ENCODE data around the gene ZNF467. TPM values are rescaled to one million over a fixed set of nuclear protein-coding genes. Genes with fewer than 3 reads are reported as not detected.

Gene ZNF467
- total RNA-seq, 4 donors from 2014 or later, result 6.2 to 12.1 (median 9.8) TPM

DNA sequence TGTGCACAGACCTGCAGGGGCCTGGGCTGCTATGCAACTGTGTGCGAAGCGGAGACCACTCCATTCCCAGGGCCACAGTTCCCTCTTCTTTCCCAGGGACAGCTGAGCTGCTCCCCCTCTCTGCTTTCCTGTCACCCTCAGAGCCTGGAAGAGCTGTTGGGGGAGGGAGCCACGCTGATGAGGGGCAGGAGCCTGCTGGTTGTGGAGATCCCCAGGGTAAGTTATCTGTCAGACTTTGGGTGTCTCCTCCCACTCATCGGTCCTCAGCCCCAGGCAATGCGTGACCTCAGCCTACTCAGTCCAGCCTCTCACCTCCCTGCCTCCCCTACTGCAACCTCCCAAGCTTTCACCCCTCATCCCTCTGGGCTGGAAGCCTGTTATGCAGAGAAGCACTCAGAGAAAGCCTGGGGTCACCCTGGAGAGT is 53.5 kb downstream of the ZNF467 start:
- no peak overlapping the region for H3K4me3 ChIP-seq (ENCODE audit: low read depth, poor library complexity, severe bottlenecking)
- TF ChIP-seq POLR2A (IDR thresholded peaks at IDR 0.05), result no peak
- TF ChIP-seq, protein P1, sequence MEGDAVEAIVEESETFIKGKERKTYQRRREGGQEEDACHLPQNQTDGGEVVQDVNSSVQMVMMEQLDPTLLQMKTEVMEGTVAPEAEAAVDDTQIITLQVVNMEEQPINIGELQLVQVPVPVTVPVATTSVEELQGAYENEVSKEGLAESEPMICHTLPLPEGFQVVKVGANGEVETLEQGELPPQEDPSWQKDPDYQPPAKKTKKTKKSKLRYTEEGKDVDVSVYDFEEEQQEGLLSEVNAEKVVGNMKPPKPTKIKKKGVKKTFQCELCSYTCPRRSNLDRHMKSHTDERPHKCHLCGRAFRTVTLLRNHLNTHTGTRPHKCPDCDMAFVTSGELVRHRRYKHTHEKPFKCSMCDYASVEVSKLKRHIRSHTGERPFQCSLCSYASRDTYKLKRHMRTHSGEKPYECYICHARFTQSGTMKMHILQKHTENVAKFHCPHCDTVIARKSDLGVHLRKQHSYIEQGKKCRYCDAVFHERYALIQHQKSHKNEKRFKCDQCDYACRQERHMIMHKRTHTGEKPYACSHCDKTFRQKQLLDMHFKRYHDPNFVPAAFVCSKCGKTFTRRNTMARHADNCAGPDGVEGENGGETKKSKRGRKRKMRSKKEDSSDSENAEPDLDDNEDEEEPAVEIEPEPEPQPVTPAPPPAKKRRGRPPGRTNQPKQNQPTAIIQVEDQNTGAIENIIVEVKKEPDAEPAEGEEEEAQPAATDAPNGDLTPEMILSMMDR (IDR thresholded peaks at IDR 0.05), result no peak
- peak in 1 of 2 donors; percentile 73 for DNase-seq (ENCODE audit: low spot score in 2 of 2)
- intact Hi-C loops (cut with DNase I; ENCODE audit: low total_unique reads), result loop anchor here (5.0 kb wide), 1 partner anchor 1592 kb away; no protein-coding TSS in a partner anchor
- WGBS, 2 donors, result 85 to 89% methylated on average over 5 of the region's 5 CpGs

DNA sequence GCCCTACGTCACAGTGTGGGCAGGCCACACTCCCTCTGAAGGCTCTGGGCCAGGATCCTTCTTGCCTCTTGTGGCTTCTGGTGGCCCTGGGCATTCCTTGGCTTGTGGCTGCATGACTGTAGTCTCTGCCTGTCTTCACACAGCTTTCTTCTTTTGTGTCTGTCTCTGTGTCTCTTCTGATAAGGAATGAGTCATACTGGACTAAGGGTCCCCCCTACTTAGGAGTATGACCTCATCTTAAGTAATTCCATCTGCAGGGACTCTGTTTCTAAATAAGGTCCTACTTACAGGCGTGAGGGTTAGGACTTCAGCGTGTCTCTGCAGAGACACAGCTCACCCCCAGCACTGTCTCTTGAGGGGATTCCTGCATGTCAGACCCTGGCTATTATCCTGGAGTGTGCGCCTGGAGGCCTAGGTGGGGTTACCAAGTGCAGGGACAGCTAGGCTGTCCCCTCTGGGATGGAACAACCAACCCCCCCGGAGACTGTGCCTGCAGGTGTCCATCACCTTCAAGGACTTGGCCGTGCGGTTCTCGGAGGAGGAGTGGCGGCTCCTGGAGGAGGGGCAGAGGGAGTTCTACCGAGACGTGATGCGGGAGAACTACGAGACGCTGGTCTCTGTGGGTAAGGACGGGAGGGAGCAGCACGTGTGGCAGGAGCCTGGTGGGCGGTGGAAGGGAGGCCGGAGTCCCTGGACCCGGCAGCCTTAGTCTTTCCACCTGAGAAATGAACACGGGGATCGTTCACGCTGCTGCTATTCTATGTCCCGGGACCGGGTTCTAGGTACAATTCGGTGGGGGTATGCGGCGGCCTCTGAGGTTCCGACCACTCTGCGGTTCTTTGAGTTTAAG is 54.1 kb downstream of the ZNF467 start:
- TF ChIP-seq, protein P1 (IDR thresholded peaks at IDR 0.05), result no peak
- no peak for TF ChIP-seq POLR2A (IDR thresholded peaks at IDR 0.05)
- intact Hi-C loops (cut with DNase I; ENCODE audit: low total_unique reads), result no loop called here
- WGBS, 2 donors, result 92 to 96% methylated on average over 29 of the region's 29 CpGs
- DNase-seq (ENCODE audit: low spot score in 2 of 2), result no peak
- H3K4me3 ChIP-seq (ENCODE audit: low read depth, poor library complexity, severe bottlenecking), result no peak overlapping the region

DNA sequence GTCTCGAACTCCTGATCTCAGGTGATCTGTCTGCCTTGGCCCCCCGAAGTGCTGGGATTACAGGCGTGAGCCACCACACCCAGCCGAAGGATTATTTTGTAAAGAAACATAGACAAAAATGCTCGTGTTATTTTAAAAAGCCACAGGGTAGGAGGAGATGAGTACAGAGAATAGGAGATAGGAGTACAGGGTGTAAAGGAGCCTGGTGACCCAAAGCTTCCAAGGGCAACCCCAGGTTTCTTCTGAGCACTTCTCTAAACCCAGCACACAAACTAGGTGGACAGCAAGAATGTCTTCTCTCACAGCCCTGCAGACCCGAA is 54.7 kb downstream of the ZNF467 start:
- peak in 1 of 2 donors; percentile 42 for DNase-seq (ENCODE audit: low spot score in 2 of 2)
- 95% methylated on average over 6 of the region's 6 CpGs for WGBS, 2 donors
- TF ChIP-seq POLR2A (IDR thresholded peaks at IDR 0.05), result no peak
- TF ChIP-seq, protein P1 (IDR thresholded peaks at IDR 0.05), result no peak
- intact Hi-C loops (cut with DNase I; ENCODE audit: low total_unique reads), result no loop called here
- no peak overlapping the region for H3K4me3 ChIP-seq (ENCODE audit: low read depth, poor library complexity, severe bottlenecking)

DNA sequence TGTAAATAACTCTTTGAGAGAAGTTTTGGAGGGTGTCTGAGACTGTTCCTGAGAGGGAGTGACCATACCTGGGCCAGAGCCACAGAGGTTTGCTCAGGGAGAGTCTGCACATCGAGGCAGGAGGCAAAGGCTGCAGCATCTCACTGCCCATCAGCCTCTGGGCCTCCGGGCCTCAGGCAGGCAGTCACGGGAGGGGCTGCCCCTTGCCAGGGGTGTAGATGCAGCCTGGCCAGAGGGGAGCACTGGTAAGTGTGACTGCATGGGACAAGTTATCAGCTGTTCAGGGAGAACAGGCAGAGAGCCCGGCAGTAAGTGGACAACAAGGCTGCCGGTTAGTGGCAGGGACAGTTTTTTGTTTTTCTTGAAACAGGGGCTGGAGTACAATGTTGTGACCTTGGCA is 55.9 kb downstream of the ZNF467 start:
- TF ChIP-seq POLR2A (IDR thresholded peaks at IDR 0.05), result no peak
- TF ChIP-seq, protein P1 (IDR thresholded peaks at IDR 0.05), result no peak
- 81 to 90% methylated on average over 5 of the region's 5 CpGs for WGBS, 2 donors
- DNase-seq (ENCODE audit: low spot score in 2 of 2), result no peak
- no peak overlapping the region for H3K4me3 ChIP-seq (ENCODE audit: low read depth, poor library complexity, severe bottlenecking)
- intact Hi-C loops (cut with DNase I; ENCODE audit: low total_unique reads), result no loop called here

DNA sequence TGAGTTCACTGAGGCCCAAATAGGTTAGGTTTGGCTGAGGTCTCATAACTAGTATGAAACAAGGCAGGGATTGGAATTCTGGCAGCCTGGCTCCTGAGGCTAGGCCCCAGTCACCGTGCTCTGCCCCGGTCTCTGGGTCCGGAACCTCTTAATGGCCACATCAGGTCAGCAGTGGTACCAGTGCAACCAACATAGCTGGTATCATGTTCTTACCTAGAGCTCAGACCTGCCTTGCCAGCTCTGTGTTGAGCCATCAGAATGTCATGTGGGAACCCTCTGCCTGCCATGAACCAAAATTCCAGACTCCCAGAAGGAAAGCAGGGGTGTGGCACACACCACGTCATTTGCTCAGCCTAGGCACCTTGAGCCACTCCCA is 56.5 kb downstream of the ZNF467 start:
- no peak overlapping the region for H3K4me3 ChIP-seq (ENCODE audit: low read depth, poor library complexity, severe bottlenecking)
- no peak for DNase-seq (ENCODE audit: low spot score in 2 of 2)
- TF ChIP-seq, protein P1 (IDR thresholded peaks at IDR 0.05), result no peak
- TF ChIP-seq POLR2A (IDR thresholded peaks at IDR 0.05), result no peak
- intact Hi-C loops (cut with DNase I; ENCODE audit: low total_unique reads), result no loop called here
- 69 to 84% methylated on average over 4 of the region's 4 CpGs for WGBS, 2 donors
